ENCODE results near the gene TSKS. TPM values are rescaled to one million over a fixed set of nuclear protein-coding genes. Genes with fewer than 3 reads are reported as not detected.
"Not testable (repeated sequence)": the region's sequence is repeated elsewhere in the genome, so short reads cannot be mapped to it uniquely, and the experiment has no call there.

TSKS gene
- total RNA-seq, 2 experiments from 2014 or later = 0.50 to 0.81 TPM

DNA sequence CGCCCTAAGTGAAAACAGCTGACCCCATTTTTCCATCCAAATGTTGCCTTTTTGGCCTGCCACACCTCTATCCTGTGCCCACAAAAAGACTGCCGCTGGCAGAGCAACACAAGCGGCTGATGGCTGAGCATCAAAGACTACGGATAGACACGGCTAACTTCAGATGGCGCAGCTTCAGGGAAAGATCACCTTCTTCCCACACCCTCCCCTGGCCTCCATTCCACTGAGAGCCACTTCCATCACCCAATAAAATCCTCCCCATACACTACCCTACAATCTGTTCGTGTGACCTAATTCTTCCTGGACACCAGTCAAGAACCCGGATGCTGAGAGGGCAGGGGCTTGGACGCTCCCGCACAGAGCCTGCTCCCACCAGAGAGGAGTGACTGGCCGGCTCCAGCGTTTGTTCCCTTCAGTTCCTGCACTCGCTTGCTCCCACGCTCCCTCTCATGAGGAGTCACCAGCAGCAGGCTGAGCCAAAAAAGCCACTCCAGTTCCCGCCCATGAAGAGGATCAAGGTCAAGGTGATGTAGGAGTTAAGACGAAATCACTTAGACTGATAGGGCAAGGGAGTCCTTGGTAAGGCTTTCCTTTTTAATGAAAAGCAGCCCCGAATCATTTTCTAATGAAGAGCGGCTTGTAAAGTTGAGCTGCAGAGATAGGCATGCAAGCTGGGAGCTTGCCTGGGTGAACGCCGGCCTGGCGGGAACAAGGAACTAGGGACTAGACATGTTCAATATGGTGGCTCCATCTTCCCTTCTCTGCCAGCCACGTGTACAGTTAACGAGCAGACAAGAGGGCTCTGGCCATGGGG lies 35.7 kb downstream of the TSKS start:
- DNase-seq = no peak
- no peaks in the 10 kb centered on the region for H3K9me3 Mint-ChIP-seq
- TF ChIP-seq CTCF (IDR thresholded peaks at IDR 0.05) = no peak
- no peak overlapping the region for H3K27ac Mint-ChIP-seq
- H3K36me3 Mint-ChIP-seq (ENCODE audit: low read depth) = no peaks in the 10 kb centered on the region
- no peaks in the 10 kb centered on the region for H3K4me1 Mint-ChIP-seq (ENCODE audit: low read depth)
- ATAC-seq = no peak
- no peak overlapping the region for H3K4me3 Mint-ChIP-seq
- ChIA-PET CTCF (interaction anchor here (1.0 kb wide), 1 partner anchor 10 kb away, joined by 3 read pairs; no protein-coding TSS in a partner anchor), POLR2A (interaction anchor here (1.3 kb wide), 1 partner anchor 17 kb away, joined by 4 read pairs; no protein-coding TSS in a partner anchor)
- intact Hi-C loops (cut with micrococcal nuclease) = no loop called here
- H3K27me3 Mint-ChIP-seq = peaks cover 1% of the 10 kb centered on the region

- CTCF ChIA-PET, ATAC-seq: not testable (repeated sequence)
Measured at GRCh38 chr19:49719420-49719819, 43.7 kb downstream of the TSKS start.

GRCh38 chr19:49718991-49719390 lies 44.1 kb downstream of the TSKS start:
- no peak for ATAC-seq
- CTCF ChIA-PET = interaction anchor here (1.5 kb wide), 1 partner anchor 50 kb away, joined by 5 read pairs; no protein-coding TSS in a partner anchor
- POLR2A ChIA-PET = no interaction called here
- H3K4me3 Mint-ChIP-seq = no peak overlapping the region
- DNase-seq = no peak
- no peak overlapping the region for H3K27ac Mint-ChIP-seq
- no peaks in the 10 kb centered on the region for H3K27me3 Mint-ChIP-seq
- no peaks in the 10 kb centered on the region for H3K36me3 Mint-ChIP-seq (ENCODE audit: low read depth)
- TF ChIP-seq CTCF (IDR thresholded peaks at IDR 0.05) = no peak
- H3K4me1 Mint-ChIP-seq (ENCODE audit: low read depth) = peaks cover 8% of the 10 kb centered on the region
- intact Hi-C loops (cut with micrococcal nuclease) = no loop called here
- H3K9me3 Mint-ChIP-seq = no peaks in the 10 kb centered on the region

More at GRCh38 chr19:49719420-49719819, 43.7 kb downstream of the TSKS start:
- POLR2A ChIA-PET; H3K27ac Mint-ChIP-seq; H3K4me1 Mint-ChIP-seq (ENCODE audit: low read depth); H3K27me3 Mint-ChIP-seq; intact Hi-C loops (cut with micrococcal nuclease); DNase-seq; H3K36me3 Mint-ChIP-seq (ENCODE audit: low read depth); H3K9me3 Mint-ChIP-seq: not testable (repeated sequence)
- peak overlapping the region; percentile 7 for H3K4me3 Mint-ChIP-seq

GRCh38 chr19:49718511-49718910 lies 44.6 kb downstream of the TSKS start:
- CTCF ChIA-PET = interaction anchor here (0.9 to 2.3 kb wide), 12 partner anchors 12 to 107 kb away, joined by 3 to 12 read pairs (median 6); partner anchors contain the start of gene AP2A1
- DNase-seq = no peak
- Mint-ChIP-seq H3K27ac (peak overlapping the region; percentile 42), H3K36me3 (ENCODE audit: low read depth) (no peaks in the 10 kb centered on the region), H3K4me1 (ENCODE audit: low read depth) (peaks cover 8% of the 10 kb centered on the region), H3K9me3 (no peaks in the 10 kb centered on the region), H3K4me3 (peak overlapping the region; percentile 29), H3K27me3 (no peaks in the 10 kb centered on the region)
- intact Hi-C loops (cut with micrococcal nuclease) = no loop called here
- POLR2A ChIA-PET = interaction anchor here (0.8 kb wide), 1 partner anchor 87 kb away, joined by 3 read pairs; no protein-coding TSS in a partner anchor
- no peak for ATAC-seq
- no peak for TF ChIP-seq CTCF (IDR thresholded peaks at IDR 0.05)

- ChIA-PET POLR2A (no interaction called here), CTCF (interaction anchor here (0.9 to 2.3 kb wide), 5 partner anchors 13 to 134 kb away, joined by 3 to 11 read pairs (median 6); no protein-coding TSS in a partner anchor)
- H3K9me3 Mint-ChIP-seq = no peaks in the 10 kb centered on the region
- H3K36me3 Mint-ChIP-seq (ENCODE audit: low read depth) = no peaks in the 10 kb centered on the region
- H3K27ac Mint-ChIP-seq = peak overlapping the region; percentile 24
- ATAC-seq (no peak), DNase-seq (no peak)
- H3K4me3 Mint-ChIP-seq = no peak overlapping the region
- peaks cover 8% of the 10 kb centered on the region for H3K4me1 Mint-ChIP-seq (ENCODE audit: low read depth)
- H3K27me3 Mint-ChIP-seq = no peaks in the 10 kb centered on the region
- intact Hi-C loops (cut with micrococcal nuclease) = no loop called here
- no peak for TF ChIP-seq CTCF (IDR thresholded peaks at IDR 0.05)
Measured at GRCh38 chr19:49716154-49716553, 47.0 kb downstream of the TSKS start.

Data from activated CD8-positive, alpha-beta T cell treated with anti-CD3 and anti-CD28 coated beads for 36 hours (primary cell).